Measurements from ENCODE around the gene GPR50.
A peak's percentile ranks its signal among the peaks of the same experiment; 100 is the strongest.

Gene GPR50

GRCh38 chrX:151176231-151176750 lies at the start of gene GPR50:
TSS of gene GPR50 (plus strand) at chrX:151176584. CDS start at chrX:151176722, 138 bp downstream.
- Histone ChIP-seq H3K27me3 (ENCODE audit: insufficient read depth, low read length, poor library complexity, severe bottlenecking) (no peaks in the 10 kb centered on the region), H2AFZ (ENCODE audit: low read length) (no peak within 1 kb of the TSS), H4K20me1 (ENCODE audit: insufficient read depth, low read length, poor library complexity, severe bottlenecking) (no peaks in the 10 kb centered on the region), H3K4me1 (ENCODE audit: insufficient read depth, low read length, poor library complexity, severe bottlenecking) (no peaks in the 10 kb centered on the region), H3K9me3 (ENCODE audit: insufficient read depth, low read depth, low read length) (no peaks in the 10 kb centered on the region), H3K4me3 (ENCODE audit: low read length, poor library complexity, severe bottlenecking) (no peak within 1 kb of the TSS), H3K9me2 (replicated peaks; ENCODE audit: low read depth, low read length) (no peaks in the 10 kb centered on the region), H3K9ac (ENCODE audit: low read depth, low read length, poor library complexity, severe bottlenecking) (no peak within 1 kb of the TSS), H3K4me2 (ENCODE audit: low read depth, low read length, poor library complexity, severe bottlenecking) (no peak within 1 kb of the TSS), H3K79me2 (ENCODE audit: insufficient read depth, low read length) (no peaks in the 10 kb centered on the region), H3K36me3 (ENCODE audit: insufficient read depth, low read length) (no peaks in the 10 kb centered on the region), H3F3A (ENCODE audit: low read depth) (no peaks in the 10 kb centered on the region)
- TF ChIP-seq EZH2phosphoT487 (IDR thresholded peaks at IDR 0.05; ENCODE audit: borderline replicate concordance): no peak
- no peak for TF ChIP-seq CTCF (conservative IDR thresholded peaks at IDR 0.05; ENCODE audit: low read length)

GRCh38 chrX:151132531-151132930 lies 43.9 kb upstream of the GPR50 start:
- H3F3A ChIP-seq (ENCODE audit: low read depth): no peaks in the 10 kb centered on the region
- no peaks in the 10 kb centered on the region for H3K9me3 ChIP-seq (ENCODE audit: insufficient read depth, low read depth, low read length)
- no peak overlapping the region for H3K9ac ChIP-seq (ENCODE audit: low read depth, low read length, poor library complexity, severe bottlenecking)
- no peaks in the 10 kb centered on the region for H3K79me2 ChIP-seq (ENCODE audit: insufficient read depth, low read length)
- no peaks in the 10 kb centered on the region for H3K4me1 ChIP-seq (ENCODE audit: insufficient read depth, low read length, poor library complexity, severe bottlenecking)
- no peak overlapping the region for H3K4me3 ChIP-seq (ENCODE audit: low read length, poor library complexity, severe bottlenecking)
- no peaks in the 10 kb centered on the region for H4K20me1 ChIP-seq (ENCODE audit: insufficient read depth, low read length, poor library complexity, severe bottlenecking)
- H3K4me2 ChIP-seq (ENCODE audit: low read depth, low read length, poor library complexity, severe bottlenecking): no peak overlapping the region
- no peaks in the 10 kb centered on the region for H3K9me2 ChIP-seq (replicated peaks; ENCODE audit: low read depth, low read length)
- H2AFZ ChIP-seq (ENCODE audit: low read length): no peak overlapping the region
- H3K27me3 ChIP-seq (ENCODE audit: insufficient read depth, low read length, poor library complexity, severe bottlenecking): no peaks in the 10 kb centered on the region
- TF ChIP-seq EZH2phosphoT487 (IDR thresholded peaks at IDR 0.05; ENCODE audit: borderline replicate concordance) (no peak), CTCF (conservative IDR thresholded peaks at IDR 0.05; ENCODE audit: low read length) (no peak)
- H3K36me3 ChIP-seq (ENCODE audit: insufficient read depth, low read length): no peaks in the 10 kb centered on the region

- Histone ChIP-seq H3F3A (ENCODE audit: low read depth) (no peaks in the 10 kb centered on the region), H3K9ac (ENCODE audit: low read depth, low read length, poor library complexity, severe bottlenecking) (no peak overlapping the region), H3K9me3 (ENCODE audit: insufficient read depth, low read depth, low read length) (no peaks in the 10 kb centered on the region), H3K4me2 (ENCODE audit: low read depth, low read length, poor library complexity, severe bottlenecking) (no peak overlapping the region), H3K9me2 (replicated peaks; ENCODE audit: low read depth, low read length) (no peaks in the 10 kb centered on the region), H3K79me2 (ENCODE audit: insufficient read depth, low read length) (no peaks in the 10 kb centered on the region), H3K36me3 (ENCODE audit: insufficient read depth, low read length) (no peaks in the 10 kb centered on the region), H2AFZ (ENCODE audit: low read length) (no peak overlapping the region), H4K20me1 (ENCODE audit: insufficient read depth, low read length, poor library complexity, severe bottlenecking) (no peaks in the 10 kb centered on the region), H3K4me3 (ENCODE audit: low read length, poor library complexity, severe bottlenecking) (no peak overlapping the region), H3K27me3 (ENCODE audit: insufficient read depth, low read length, poor library complexity, severe bottlenecking) (no peaks in the 10 kb centered on the region), H3K4me1 (ENCODE audit: insufficient read depth, low read length, poor library complexity, severe bottlenecking) (no peaks in the 10 kb centered on the region)
- peak; percentile 67 for TF ChIP-seq CTCF (conservative IDR thresholded peaks at IDR 0.05; ENCODE audit: low read length)
- no peak for TF ChIP-seq EZH2phosphoT487 (IDR thresholded peaks at IDR 0.05; ENCODE audit: borderline replicate concordance)
These were observed 24.6 kb upstream of the GPR50 start for GRCh38 chrX:151151665-151152267.
